ENCODE data around the gene FLT3LG. TPM values are rescaled to one million over a fixed set of nuclear protein-coding genes. Genes with fewer than 3 reads are reported as not detected.

FLT3LG gene
- total RNA-seq, 2 experiments from 2014 or later = 348 to 355 TPM

DNA sequence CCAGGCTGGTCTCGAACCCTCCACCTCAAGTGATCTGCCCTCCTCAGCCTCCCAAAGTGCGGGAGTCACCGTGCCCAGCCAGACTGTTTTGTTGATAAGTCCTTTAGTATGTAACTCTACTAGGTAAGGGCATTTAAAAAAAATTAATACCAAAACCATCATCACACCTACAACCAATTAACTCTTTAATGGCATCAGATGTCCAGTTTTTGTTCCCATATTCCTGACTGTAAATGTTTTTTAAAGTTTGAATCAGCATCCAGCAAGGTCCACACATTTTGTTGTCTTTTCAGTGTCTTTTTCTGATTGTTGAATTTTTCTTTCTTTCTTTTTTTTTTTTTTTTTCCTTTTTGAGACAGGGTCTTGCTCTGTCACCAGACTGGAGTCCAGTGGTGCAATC, 44.0 kb downstream of the FLT3LG start:
- ChIA-PET POLR2A (no interaction called here), CTCF (interaction anchor here (0.5 to 1.4 kb wide), 2 partner anchors 10 to 13 kb away, joined by 4 read pairs; partner anchors contain the start of gene RCN3)
- Mint-ChIP-seq H3K36me3 (ENCODE audit: low read depth) (peaks cover 3% of the 10 kb centered on the region), H3K27me3 (no peaks in the 10 kb centered on the region), H3K4me1 (peaks cover 20% of the 10 kb centered on the region), H3K4me3 (no peak overlapping the region), H3K27ac (no peak overlapping the region), H3K9me3 (no peaks in the 10 kb centered on the region)
- DNase-seq = no peak

DNA sequence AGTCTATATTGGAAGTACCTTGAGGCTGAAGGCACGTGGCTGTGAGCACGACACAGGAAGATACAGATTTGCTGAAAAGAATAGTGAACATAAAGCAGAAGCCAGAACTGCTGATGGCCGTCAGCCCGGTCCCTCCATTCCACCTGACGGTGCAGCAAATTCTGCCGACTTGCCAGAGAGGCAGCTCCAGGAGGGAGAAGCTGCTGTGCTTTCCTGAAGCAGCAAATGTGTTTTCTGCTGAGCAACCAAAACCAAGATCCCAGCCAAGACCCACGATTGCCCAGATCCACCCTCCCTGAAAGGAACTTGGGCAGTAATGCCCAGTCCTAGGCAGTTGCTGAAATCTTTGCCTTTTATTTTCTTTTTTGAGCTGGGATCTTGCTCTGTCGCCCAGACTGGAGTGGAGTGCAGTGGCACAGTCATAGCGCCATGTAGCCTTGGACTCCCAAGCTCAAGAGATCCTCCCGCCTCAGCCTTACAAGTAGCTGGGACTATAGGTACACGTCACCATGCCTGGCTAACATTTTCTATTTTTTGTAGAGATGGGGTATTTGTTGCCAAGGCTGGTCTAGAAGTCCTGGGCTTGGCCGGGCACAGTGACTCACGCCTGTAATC, 46.8 kb downstream of the FLT3LG start:
- DNase-seq = no peak
- CTCF ChIA-PET = interaction anchor here (1.0 to 3.9 kb wide), 3 partner anchors 10 to 49 kb away, joined by 3 to 12 read pairs (median 5); no protein-coding TSS in a partner anchor
- no peak overlapping the region for H3K4me3 Mint-ChIP-seq

DNA sequence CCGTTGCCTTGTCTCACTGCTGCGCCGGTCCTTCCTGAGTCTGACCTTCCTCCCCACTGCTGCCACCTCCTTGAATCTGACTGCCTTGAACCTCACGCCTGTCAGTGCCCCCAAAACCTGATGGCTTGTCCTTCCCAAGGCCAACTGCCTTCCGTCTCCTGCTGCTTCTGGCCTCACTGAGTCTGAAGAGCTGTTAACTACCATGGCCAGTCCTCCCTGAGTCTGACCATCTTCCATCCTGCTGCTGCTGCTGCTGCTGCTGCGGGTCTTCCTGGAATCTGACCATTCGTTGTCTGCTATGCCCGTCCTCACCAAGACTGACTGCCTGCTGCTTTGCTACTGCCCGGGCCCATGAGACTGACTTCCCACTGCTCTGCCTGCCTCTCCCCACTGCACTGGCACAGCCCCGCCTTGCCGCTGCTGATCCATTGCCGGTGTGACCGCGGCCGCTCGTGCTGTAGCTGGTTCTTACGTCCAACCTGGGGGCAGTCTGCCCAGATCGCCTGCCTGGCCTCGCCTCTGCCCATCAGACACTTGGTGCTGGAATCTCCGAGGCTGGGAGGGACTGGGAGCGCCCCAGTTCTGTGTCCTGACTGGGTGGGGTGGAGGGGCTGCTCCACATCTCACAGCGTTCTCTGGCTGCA, 50.9 kb downstream of the FLT3LG start:
- no peaks in the 10 kb centered on the region for H3K36me3 Mint-ChIP-seq (ENCODE audit: low read depth)
- DNase-seq = no peak
- H3K4me1 Mint-ChIP-seq = peaks cover 21% of the 10 kb centered on the region
- ChIA-PET CTCF (interaction anchor here (1.5 kb wide), 1 partner anchor 18 kb away, joined by 3 read pairs; no protein-coding TSS in a partner anchor), POLR2A (no interaction called here)
- no peak overlapping the region for H3K4me3 Mint-ChIP-seq
- H3K27ac Mint-ChIP-seq = peak overlapping the region; percentile 19
- no peaks in the 10 kb centered on the region for H3K9me3 Mint-ChIP-seq
- H3K27me3 Mint-ChIP-seq = peaks cover 2% of the 10 kb centered on the region

More for the DNA sequence above, 46.8 kb downstream of the FLT3LG start:
- no peaks in the 10 kb centered on the region for H3K27me3 Mint-ChIP-seq
- POLR2A ChIA-PET = no interaction called here
- H3K27ac Mint-ChIP-seq = no peak overlapping the region
- no peaks in the 10 kb centered on the region for H3K9me3 Mint-ChIP-seq
- H3K4me1 Mint-ChIP-seq = peaks cover 14% of the 10 kb centered on the region
- H3K36me3 Mint-ChIP-seq (ENCODE audit: low read depth) = peaks cover under 1% of the 10 kb centered on the region

DNA sequence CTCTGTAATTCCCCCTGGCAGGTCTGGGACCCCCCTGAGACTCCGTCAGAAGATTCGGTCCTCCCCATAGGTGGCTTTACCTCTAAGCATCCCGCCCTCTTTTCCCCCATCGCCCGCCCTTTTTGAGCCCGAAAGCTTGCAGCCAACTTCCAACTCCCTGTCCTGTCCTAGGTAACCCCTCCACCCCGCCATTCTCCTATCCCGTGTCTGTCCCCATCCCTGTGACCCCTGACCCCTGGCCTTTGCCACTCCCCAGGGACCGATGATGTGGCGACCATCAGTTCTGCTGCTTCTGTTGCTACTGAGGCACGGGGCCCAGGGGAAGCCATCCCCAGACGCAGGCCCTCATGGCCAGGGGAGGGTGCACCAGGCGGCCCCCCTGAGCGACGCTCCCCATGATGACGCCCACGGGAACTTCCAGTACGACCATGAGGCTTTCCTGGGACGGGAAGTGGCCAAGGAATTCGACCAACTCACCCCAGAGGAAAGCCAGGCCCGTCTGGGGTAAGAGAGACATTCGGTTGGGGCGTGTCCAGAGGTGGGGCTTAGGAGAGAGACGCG, 54.3 kb downstream of the FLT3LG start:
- Mint-ChIP-seq H3K27me3 (peaks cover 4% of the 10 kb centered on the region), H3K9me3 (no peaks in the 10 kb centered on the region), H3K4me1 (peaks cover 26% of the 10 kb centered on the region), H3K36me3 (ENCODE audit: low read depth) (no peaks in the 10 kb centered on the region), H3K4me3 (peak overlapping the region; percentile 73), H3K27ac (peak overlapping the region; percentile 57)
- ChIA-PET POLR2A (no interaction called here), CTCF (interaction anchor here (0.8 to 1.9 kb wide), 8 partner anchors 13 to 130 kb away, joined by 3 to 8 read pairs (median 4); no protein-coding TSS in a partner anchor)
- DNase-seq = no peak

DNA sequence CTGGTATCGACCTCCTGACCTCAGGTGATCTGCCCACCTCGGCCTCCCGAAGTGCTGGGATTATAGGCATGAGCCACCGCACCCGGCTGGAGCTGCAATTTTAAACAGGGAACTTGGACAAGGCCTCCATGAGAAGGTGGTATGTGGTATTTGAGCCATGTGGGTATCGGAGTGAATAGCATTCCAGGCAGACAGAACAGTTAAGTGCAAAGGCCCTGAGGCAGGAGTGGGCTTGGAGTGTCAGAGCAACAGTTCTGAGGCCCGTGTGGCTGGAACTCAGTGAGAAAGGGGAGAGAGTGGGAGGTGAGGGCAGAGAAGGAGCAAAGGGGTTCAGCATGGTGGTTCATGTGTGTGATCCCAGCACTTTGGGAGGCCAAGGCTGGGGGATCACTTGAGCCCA, 56.7 kb downstream of the FLT3LG start:
- H3K4me1 Mint-ChIP-seq = peaks cover 40% of the 10 kb centered on the region
- CTCF ChIA-PET = no interaction called here
- no peaks in the 10 kb centered on the region for H3K9me3 Mint-ChIP-seq
- H3K27me3 Mint-ChIP-seq = peaks cover 4% of the 10 kb centered on the region
- H3K4me3 Mint-ChIP-seq = no peak overlapping the region
- no peak overlapping the region for H3K27ac Mint-ChIP-seq
- POLR2A ChIA-PET = interaction anchor here (0.5 to 0.7 kb wide), 2 partner anchors 41 to 146 kb away, joined by 7 read pairs; no protein-coding TSS in a partner anchor
- DNase-seq = no peak
- no peaks in the 10 kb centered on the region for H3K36me3 Mint-ChIP-seq (ENCODE audit: low read depth)

DNA sequence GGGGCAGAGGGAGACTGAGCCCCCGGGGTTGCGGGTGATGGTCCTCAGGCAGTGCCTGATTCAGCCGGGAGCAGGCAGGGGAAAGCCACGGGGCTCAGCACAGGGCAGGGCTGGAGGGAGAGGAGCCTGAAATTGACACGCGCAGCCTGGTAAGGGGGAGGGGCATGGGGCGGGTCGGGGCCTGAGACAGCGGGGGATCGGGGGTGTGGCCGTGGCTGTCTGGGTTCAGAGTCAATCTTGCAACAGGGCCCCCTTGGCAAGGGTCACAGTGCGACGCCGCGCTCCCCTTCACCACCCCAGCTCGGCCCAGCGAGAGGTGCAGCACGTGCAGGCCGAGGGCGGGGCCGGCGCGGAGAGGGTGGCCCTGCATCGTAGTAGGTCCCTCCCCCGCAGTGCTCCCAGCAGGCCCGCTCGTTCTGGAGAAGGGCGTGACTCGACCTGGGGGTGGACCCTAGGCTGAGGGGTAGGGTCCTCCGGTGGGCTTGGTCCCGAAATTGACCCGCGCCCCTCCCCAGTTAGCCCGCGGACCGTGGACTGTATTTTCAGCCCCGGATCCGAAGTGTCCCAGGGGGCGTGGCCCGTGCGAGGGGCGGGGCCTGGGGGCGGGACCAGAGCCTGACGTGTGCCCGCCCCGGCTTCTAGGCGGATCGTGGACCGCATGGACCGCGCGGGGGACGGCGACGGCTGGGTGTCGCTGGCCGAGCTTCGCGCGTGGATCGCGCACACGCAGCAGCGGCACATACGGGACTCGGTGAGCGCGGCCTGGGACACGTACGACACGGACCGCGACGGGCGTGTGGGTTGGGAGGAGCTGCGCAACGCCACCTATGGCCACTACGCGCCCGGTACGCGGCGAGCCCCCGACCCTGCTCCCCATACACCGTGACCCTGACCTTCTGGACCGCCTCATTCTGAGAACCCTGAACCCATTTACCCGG, 59.8 kb downstream of the FLT3LG start:
- Mint-ChIP-seq H3K9me3 (no peaks in the 10 kb centered on the region), H3K27me3 (peaks cover 4% of the 10 kb centered on the region), H3K4me3 (peak overlapping the region; percentile 45), H3K4me1 (peaks cover 27% of the 10 kb centered on the region), H3K36me3 (ENCODE audit: low read depth) (no peaks in the 10 kb centered on the region), H3K27ac (peak overlapping the region; percentile 79)
- POLR2A ChIA-PET = no interaction called here
- peak; percentile 85 for DNase-seq
- CTCF ChIA-PET = interaction anchor here (0.6 to 3.3 kb wide), 14 partner anchors 9 to 689 kb away, joined by 3 to 17 read pairs (median 4); partner anchors contain the start of gene FLT3LG

DNA sequence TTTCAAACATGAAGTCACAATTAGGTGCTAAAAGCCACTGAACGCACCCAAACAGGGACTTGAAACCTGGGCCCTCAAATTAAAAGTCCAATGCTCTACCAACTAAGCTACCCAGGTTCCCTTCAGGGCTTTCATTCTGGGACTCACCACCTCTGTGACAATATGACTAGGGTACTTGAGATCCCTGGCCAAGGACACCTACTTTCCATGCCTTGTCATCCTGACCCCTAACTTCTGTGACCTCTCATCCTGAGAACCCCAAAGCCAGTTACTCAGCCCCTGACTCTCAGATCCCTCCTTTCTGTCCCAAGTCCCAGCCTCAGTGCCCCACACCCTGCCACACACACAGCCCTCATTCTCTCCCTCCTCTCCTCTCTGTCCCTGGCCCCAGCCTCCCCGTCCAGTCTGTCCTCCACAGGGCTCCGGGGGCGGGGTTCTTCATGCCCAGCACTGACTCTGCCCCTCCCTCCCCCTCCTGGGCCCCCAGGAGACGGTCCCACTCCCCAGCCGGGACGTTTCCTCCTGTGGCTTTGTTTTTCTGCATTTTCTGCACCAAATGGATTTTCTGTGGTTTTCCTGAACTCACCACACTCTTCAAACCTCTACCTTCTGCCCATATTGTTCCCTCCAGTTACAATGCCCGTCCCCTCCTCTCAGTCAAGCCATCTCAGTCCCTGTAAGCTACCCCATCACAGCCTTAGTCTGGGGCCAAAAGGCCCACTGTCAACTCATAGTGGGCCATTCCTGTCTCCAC, 60.8 kb downstream of the FLT3LG start:
- CTCF ChIA-PET = interaction anchor here (0.6 to 3.3 kb wide), 10 partner anchors 8 to 690 kb away, joined by 3 to 17 read pairs (median 6); no protein-coding TSS in a partner anchor
- H3K4me1 Mint-ChIP-seq = peaks cover 26% of the 10 kb centered on the region
- H3K36me3 Mint-ChIP-seq (ENCODE audit: low read depth) = no peaks in the 10 kb centered on the region
- peak overlapping the region; percentile 79 for H3K27ac Mint-ChIP-seq
- no peak for DNase-seq
- peaks cover 2% of the 10 kb centered on the region for H3K27me3 Mint-ChIP-seq
- peak overlapping the region; percentile 45 for H3K4me3 Mint-ChIP-seq
- no peaks in the 10 kb centered on the region for H3K9me3 Mint-ChIP-seq
- POLR2A ChIA-PET = interaction anchor here (0.6 to 0.7 kb wide), 2 partner anchors 12 to 39 kb away, joined by 3 read pairs; no protein-coding TSS in a partner anchor

Small RNA genes lying within 50 kb of the gene (microRNA-seq; reads per million reads assigned to microRNA genes)
- gene MIR150 (ENCODE audit: borderline microRNAs expressed, borderline replicate concordance) = 18,776 reads per million, percentile 98 among the genes with 10 or more reads in this experiment

Other genes starting within 250 kb of the FLT3LG start
- 1 to 10 TPM; 4.8 to 5.7 TPM for gene SLC6A16, start 149.0 kb upstream of the FLT3LG start, total RNA-seq
- gene CD37, start 138.8 kb upstream of the FLT3LG start, total RNA-seq = 100 to 1,000 TPM; 268 to 352 TPM
- gene TEAD2, start 111.8 kb upstream of the FLT3LG start, total RNA-seq = not detected
- gene DKKL1, start 110.3 kb upstream of the FLT3LG start, total RNA-seq = not detected
- gene KASH5, start 86.0 kb upstream of the FLT3LG start, total RNA-seq = under 1 TPM; 0.45 to 0.85 TPM
- gene PTH2, start 50.8 kb upstream of the FLT3LG start, total RNA-seq = 1 to 10 TPM in 1 of 2 experiments, under 1 TPM in 1; 0.52 to 1.2 TPM
- not detected for gene GFY, start 48.8 kb upstream of the FLT3LG start, total RNA-seq
- under 1 TPM; 0.15 to 0.25 TPM for gene SLC17A7, start 32.7 kb upstream of the FLT3LG start, total RNA-seq
- gene PIH1D1, start 22.4 kb upstream of the FLT3LG start, total RNA-seq = 100 to 1,000 TPM; 146 to 176 TPM
- 10 to 100 TPM; 49.2 to 60.4 TPM for gene ALDH16A1, start 21.0 kb upstream of the FLT3LG start, total RNA-seq
- gene RPL13A, start 13.4 kb downstream of the FLT3LG start, total RNA-seq = 1,000 to 10,000 TPM; 2,327 to 2,349 TPM
- gene RPS11, start 22.2 kb downstream of the FLT3LG start, total RNA-seq = 1,000 to 10,000 TPM; 1,996 to 2,084 TPM
- gene FCGRT, start 38.4 kb downstream of the FLT3LG start, total RNA-seq = 10 to 100 TPM; 25.0 to 27.4 TPM
- 1 to 10 TPM; 4.2 TPM for gene RCN3, start 53.8 kb downstream of the FLT3LG start, total RNA-seq
- 100 to 1,000 TPM; 288 TPM for gene NOSIP, start 106.3 kb downstream of the FLT3LG start, total RNA-seq
- gene PRRG2, start 107.1 kb downstream of the FLT3LG start, total RNA-seq = 1 to 10 TPM; 1.1 TPM
- 10 to 100 TPM; 41.5 to 45.9 TPM for gene PRR12, start 117.0 kb downstream of the FLT3LG start, total RNA-seq
- 1 to 10 TPM; 9.0 to 9.5 TPM for gene RRAS, start 165.9 kb downstream of the FLT3LG start, total RNA-seq
- 10 to 100 TPM; 48.1 to 59.9 TPM for gene SCAF1, start 168.0 kb downstream of the FLT3LG start, total RNA-seq
- gene IRF3, start 191.6 kb downstream of the FLT3LG start, total RNA-seq = 100 to 1,000 TPM; 157 to 168 TPM
- gene BCL2L12, start 191.7 kb downstream of the FLT3LG start, total RNA-seq = 10 to 100 TPM; 73.9 to 80.7 TPM
- 100 to 1,000 TPM; 125 to 130 TPM for gene PRMT1, start 203.1 kb downstream of the FLT3LG start, total RNA-seq
- 1 to 10 TPM; 3.7 to 4.9 TPM for gene ADM5, start 215.4 kb downstream of the FLT3LG start, total RNA-seq
- gene CPT1C, start 216.9 kb downstream of the FLT3LG start, total RNA-seq = 1 to 10 TPM in 1 of 2 experiments, under 1 TPM in 1; 0.79 to 1.3 TPM